ENCODE results near the gene SEC62.

DNA sequence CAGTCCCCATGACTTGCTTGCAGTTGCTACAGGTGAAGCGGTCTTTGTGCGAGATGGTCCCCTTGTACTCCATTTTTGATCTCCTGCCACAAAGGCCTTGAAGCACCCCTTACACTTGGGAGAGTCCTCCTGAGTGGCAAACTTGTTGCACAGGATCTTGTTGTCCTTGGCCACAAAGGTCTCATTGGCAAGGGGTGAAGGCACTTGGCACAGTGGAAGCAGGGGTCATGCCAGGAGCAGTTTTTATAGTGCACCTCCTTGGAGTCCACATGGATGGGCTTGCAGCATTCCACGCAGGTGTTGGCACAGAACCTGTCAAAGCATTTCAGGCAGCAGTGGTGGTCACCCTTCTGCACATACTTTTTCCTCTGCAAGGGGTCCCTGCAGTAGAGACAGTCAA, 20.3 kb upstream of the SEC62 start:
- TF ChIP-seq EZH2 (IDR thresholded peaks at IDR 0.05; ENCODE audit: insufficient read depth, poor library complexity, severe bottlenecking) = no peak
- TF ChIP-seq EZH2phosphoT487 (IDR thresholded peaks at IDR 0.05; ENCODE audit: insufficient read depth, low read depth) = no peak
